H9 (cell line): ENCODE measurements around the gene PUM1. TPM values are rescaled to one million over a fixed set of nuclear protein-coding genes. Genes with fewer than 3 reads are reported as not detected.

Source experiments
- DNase-seq: peaks from one replicate; pipeline ENCODE4 v3.0.0-alpha.2; 2017
- H2AFZ ChIP-seq: one replicate; pipeline ENCODE4 v1.6.1; 2013; ENCODE audit warnings: mild to moderate bottlenecking, low read length, control low read depth, moderate library complexity
- H2AK5ac ChIP-seq: 2 replicates; pipeline ENCODE4 v1.6.1; 2013; ENCODE audit warnings: low read length, control low read depth, mixed read lengths; ENCODE audit not compliant: insufficient read length
- H2BK120ac ChIP-seq: one replicate; pipeline ENCODE4 v1.6.1; 2013; ENCODE audit warnings: low read depth, mild to moderate bottlenecking, low read length, control low read depth, inconsistent platforms; ENCODE audit not compliant: poor library complexity, severe bottlenecking
- H2BK12ac ChIP-seq: 2 replicates; pipeline ENCODE4 v1.6.1; 2013; ENCODE audit warnings: low read length, control low read depth, mixed read lengths, low read depth; ENCODE audit not compliant: insufficient read length
- H2BK15ac ChIP-seq: 2 replicates; pipeline ENCODE4 v1.6.1; 2013; ENCODE audit warnings: low read depth, low read length, control low read depth
- H2BK20ac ChIP-seq: one replicate; pipeline ENCODE4 v1.6.1; 2013; ENCODE audit warnings: low read depth, mild to moderate bottlenecking, low read length, control low read depth, inconsistent platforms; ENCODE audit not compliant: poor library complexity, severe bottlenecking
- H2BK5ac ChIP-seq: 2 replicates; pipeline ENCODE4 v1.6.1; 2013; ENCODE audit warnings: low read length, control low read depth, mixed read lengths; ENCODE audit not compliant: insufficient read length
- H3K14ac ChIP-seq: 2 replicates; pipeline ENCODE4 v1.6.1; 2013; ENCODE audit warnings: low read length, control low read depth; ENCODE audit not compliant: insufficient read depth
- H3K18ac ChIP-seq: 2 replicates; pipeline ENCODE4 v1.6.1; 2013; ENCODE audit warnings: low read depth, mild to moderate bottlenecking, mixed read lengths, low read length, control low read depth; ENCODE audit not compliant: insufficient read length
- H3K23ac ChIP-seq: 2 replicates; pipeline ENCODE4 v1.6.1; 2013; ENCODE audit warnings: low read length, control low read depth, mixed read lengths, low read depth; ENCODE audit not compliant: insufficient read length
- H3K23me2 ChIP-seq: 2 replicates; pipeline ENCODE4 v1.6.1; 2013; ENCODE audit warnings: low read depth, mild to moderate bottlenecking, mixed read lengths, low read length, control low read depth; ENCODE audit not compliant: insufficient read length, poor library complexity, severe bottlenecking
- H3K27ac ChIP-seq: 2 replicates; pipeline ENCODE4 v1.5.1; 2013; ENCODE audit warnings: low read length, control low read depth, mixed read lengths, low read depth; ENCODE audit not compliant: insufficient read length
- H3K27me3 ChIP-seq: 2 replicates; pipeline ENCODE4 v1.6.1; 2013; ENCODE audit warnings: low read length, control low read depth, inconsistent platforms; ENCODE audit not compliant: insufficient read depth
- H3K4ac ChIP-seq: 2 replicates; pipeline ENCODE4 v1.6.1; 2013; ENCODE audit warnings: low read depth, mild to moderate bottlenecking, control low read depth, inconsistent platforms, low read length, moderate library complexity
- H3K4me1 ChIP-seq: 2 replicates; pipeline ENCODE4 v1.6.1; 2013; ENCODE audit warnings: low read length, control low read depth, inconsistent platforms; ENCODE audit not compliant: insufficient read depth
- H3K4me2 ChIP-seq: 2 replicates; pipeline ENCODE4 v1.6.1; 2013; ENCODE audit warnings: low read length, control low read depth, mixed read lengths; ENCODE audit not compliant: insufficient read length, insufficient read depth
- H3K56ac ChIP-seq: 2 replicates; pipeline ENCODE4 v1.6.1; 2013; ENCODE audit warnings: low read depth, mild to moderate bottlenecking, mixed read lengths, low read length, control low read depth; ENCODE audit not compliant: insufficient read length
- H3K79me1 ChIP-seq: 2 replicates; pipeline ENCODE4 v1.6.1; 2013; ENCODE audit warnings: low read depth, mild to moderate bottlenecking, moderate library complexity, low read length, control low read depth, inconsistent platforms; ENCODE audit not compliant: insufficient read depth, poor library complexity, severe bottlenecking
- H3K79me2 ChIP-seq: 2 replicates; pipeline ENCODE4 v1.6.1; 2013; ENCODE audit warnings: low read length, control low read depth, inconsistent platforms; ENCODE audit not compliant: insufficient read depth
- H3K9ac ChIP-seq: 2 replicates; pipeline ENCODE4 v1.6.1; 2013; ENCODE audit warnings: low read length, control low read depth, mixed read lengths; ENCODE audit not compliant: insufficient read length; ENCODE audit errors: extremely low read depth
- H3K9me3 ChIP-seq: one replicate; pipeline ENCODE4 v1.6.1; 2013; ENCODE audit warnings: low read depth, low read length, inconsistent platforms; ENCODE audit not compliant: control insufficient read depth
- H3T11ph ChIP-seq: one replicate; pipeline ENCODE4 v1.6.1; 2013; ENCODE audit warnings: mild to moderate bottlenecking, low read length, control low read depth, inconsistent platforms
- H4K20me1 ChIP-seq: one replicate; pipeline ENCODE4 v1.6.1; 2013; ENCODE audit not compliant: control insufficient read depth, insufficient read length, insufficient read depth
- H4K5ac ChIP-seq: 2 replicates; pipeline ENCODE4 v1.6.1; 2013; ENCODE audit warnings: low read depth, mild to moderate bottlenecking, mixed read lengths, low read length, control low read depth; ENCODE audit not compliant: insufficient read length
- H4K8ac ChIP-seq: replicated peaks from 2 replicates; pipeline ENCODE4 v1.6.1; 2013; ENCODE audit warnings: low read length, control low read depth, mixed read lengths, low read depth; ENCODE audit not compliant: insufficient read length
- H4K91ac ChIP-seq: 2 replicates; pipeline ENCODE4 v1.6.1; 2013; ENCODE audit warnings: low read depth, mild to moderate bottlenecking, moderate library complexity, mixed read lengths, low read length, control low read depth; ENCODE audit not compliant: insufficient read length
- H3K27ac Mint-ChIP-seq, 3 experiments: 2 replicates in 2 of 3; 3 replicates in 1 of 3; pipeline ENCODE4 v1.8.0; 2020 to 2021; ENCODE audit warnings: mixed read lengths in 3 of 3, mild to moderate bottlenecking in 1 of 3, moderate library complexity in 1 of 3
- H3K27me3 Mint-ChIP-seq: 2 replicates; pipeline ENCODE4 v1.8.0; 2021; ENCODE audit warnings: low read depth, mild to moderate bottlenecking, moderate library complexity, mixed read lengths
- H3K36me3 Mint-ChIP-seq, 3 experiments: 2 replicates in 2 of 3; 3 replicates in 1 of 3; pipeline ENCODE4 v1.8.0; 2020 to 2021; ENCODE audit warnings: low read depth in 3 of 3, mixed read lengths in 3 of 3; ENCODE audit not compliant: insufficient read depth in 1 of 3
- H3K4me1 Mint-ChIP-seq, 2 experiments: 2 replicates each; pipeline ENCODE4 v1.8.0; 2020; ENCODE audit warnings: mixed read lengths in 2 of 2
- H3K4me3 Mint-ChIP-seq, 2 experiments: 2 replicates in 1 of 2; 3 replicates in 1 of 2; pipeline ENCODE4 v1.8.0; 2020 to 2021; ENCODE audit warnings: mild to moderate bottlenecking in 2 of 2, mixed read lengths in 2 of 2, moderate library complexity in 1 of 2
- H3K9me3 Mint-ChIP-seq, 2 experiments: 2 replicates in 1 of 2; 3 replicates in 1 of 2; pipeline ENCODE4 v1.8.0; 2020; ENCODE audit warnings: mild to moderate bottlenecking in 2 of 2, mixed read lengths in 2 of 2, moderate library complexity in 1 of 2
- WGBS: extraction: QIAGEN DNeasy Blood & Tissue Kit; methylation state at CpG from one replicate; pipeline ENCODE4 v1.1.7; 2013; ENCODE audit warnings: missing lambda C conversion rate, low lambda C conversion rate, mixed read lengths; ENCODE audit not compliant: insufficient read length; ENCODE audit errors: extremely low coverage; 5-methylcytosine and 5-hydroxymethylcytosine counted together
- total RNA-seq: library from RNA; stranded (reverse); gene quantifications from 2 replicates; pipeline ENCODE4 v1.2.1, GENCODE V29; 2021
- TF ChIP-seq, protein P1 (sequence below): fragments of 200-600 bp; sonication (generic); conservative IDR thresholded peaks from 3 replicates; pipeline ENCODE4 v1.8.0; 2021; ENCODE audit warnings: antibody characterized with exemption, mild to moderate bottlenecking

The PUM1 gene
- total RNA-seq, 1 experiment from 2014 or later, result 164 TPM

GRCh38 chr1:31105646-31106045, 40.1 kb upstream of the PUM1 start:
- Histone ChIP-seq H3K9me3 (no peaks in the 10 kb centered on the region), H3K4me1 (no peaks in the 10 kb centered on the region), H2BK15ac (no peak overlapping the region), H2AK5ac (no peak overlapping the region), H2BK12ac (no peak overlapping the region), H3K79me1 (no peaks in the 10 kb centered on the region), H3T11ph (no peak overlapping the region), H3K9ac (no peak overlapping the region), H4K5ac (no peak overlapping the region), H3K14ac (no peak overlapping the region), H3K4ac (no peak overlapping the region), H3K23me2 (no peaks in the 10 kb centered on the region), H3K23ac (no peak overlapping the region), H2BK5ac (no peak overlapping the region), H3K4me2 (no peak overlapping the region), H3K27me3 (no peaks in the 10 kb centered on the region), H3K18ac (no peak overlapping the region), H2AFZ (no peak overlapping the region), H3K56ac (no peak overlapping the region), H2BK20ac (no peak overlapping the region), H2BK120ac (no peak overlapping the region), H3K27ac (no peak overlapping the region), H4K8ac (no peak overlapping the region), H4K91ac (no peak overlapping the region), H3K79me2 (no peaks in the 10 kb centered on the region), H4K20me1 (no peaks in the 10 kb centered on the region)
- DNase-seq, result no peak
- Mint-ChIP-seq H3K4me3 (no peak overlapping the region; a peak in 1 of 5 replicates), H3K27ac (no peak overlapping the region), H3K4me1 (peaks cover 0 to 6% of the 10 kb centered on the region in 2 experiments; a peak in 3 of 4 replicates), H3K36me3 (no peaks in the 10 kb centered on the region), H3K9me3 (no peaks in the 10 kb centered on the region), H3K27me3 (no peaks in the 10 kb centered on the region)
- WGBS, result no CpG with 5 or more reads among the region's 8 CpGs
- TF ChIP-seq, protein P1, sequence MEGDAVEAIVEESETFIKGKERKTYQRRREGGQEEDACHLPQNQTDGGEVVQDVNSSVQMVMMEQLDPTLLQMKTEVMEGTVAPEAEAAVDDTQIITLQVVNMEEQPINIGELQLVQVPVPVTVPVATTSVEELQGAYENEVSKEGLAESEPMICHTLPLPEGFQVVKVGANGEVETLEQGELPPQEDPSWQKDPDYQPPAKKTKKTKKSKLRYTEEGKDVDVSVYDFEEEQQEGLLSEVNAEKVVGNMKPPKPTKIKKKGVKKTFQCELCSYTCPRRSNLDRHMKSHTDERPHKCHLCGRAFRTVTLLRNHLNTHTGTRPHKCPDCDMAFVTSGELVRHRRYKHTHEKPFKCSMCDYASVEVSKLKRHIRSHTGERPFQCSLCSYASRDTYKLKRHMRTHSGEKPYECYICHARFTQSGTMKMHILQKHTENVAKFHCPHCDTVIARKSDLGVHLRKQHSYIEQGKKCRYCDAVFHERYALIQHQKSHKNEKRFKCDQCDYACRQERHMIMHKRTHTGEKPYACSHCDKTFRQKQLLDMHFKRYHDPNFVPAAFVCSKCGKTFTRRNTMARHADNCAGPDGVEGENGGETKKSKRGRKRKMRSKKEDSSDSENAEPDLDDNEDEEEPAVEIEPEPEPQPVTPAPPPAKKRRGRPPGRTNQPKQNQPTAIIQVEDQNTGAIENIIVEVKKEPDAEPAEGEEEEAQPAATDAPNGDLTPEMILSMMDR, result no peak
